ENCODE data around the gene ZSCAN26.

The ZSCAN26 gene

DNA sequence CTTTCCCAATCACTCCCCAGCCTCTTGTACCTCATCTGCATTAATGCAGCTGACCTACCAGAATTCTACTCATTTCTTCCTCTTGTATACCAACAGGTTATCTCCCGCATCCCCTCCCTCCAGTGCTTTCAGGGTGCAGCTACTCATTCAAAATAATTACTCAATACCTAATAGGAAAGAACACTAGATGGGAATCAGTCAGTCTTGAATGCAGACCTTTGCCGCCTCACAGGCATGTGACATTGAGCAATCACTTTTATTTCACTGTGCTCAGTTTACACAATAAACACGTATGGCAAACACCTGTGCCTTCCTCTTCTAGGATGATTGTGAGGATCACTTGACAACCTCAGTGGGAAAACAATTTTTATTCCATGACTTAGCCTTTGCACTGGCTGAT is 55.7 kb downstream of the ZSCAN26 start:
- DNase-seq (ENCODE audit: low spot score), result no peak

DNA sequence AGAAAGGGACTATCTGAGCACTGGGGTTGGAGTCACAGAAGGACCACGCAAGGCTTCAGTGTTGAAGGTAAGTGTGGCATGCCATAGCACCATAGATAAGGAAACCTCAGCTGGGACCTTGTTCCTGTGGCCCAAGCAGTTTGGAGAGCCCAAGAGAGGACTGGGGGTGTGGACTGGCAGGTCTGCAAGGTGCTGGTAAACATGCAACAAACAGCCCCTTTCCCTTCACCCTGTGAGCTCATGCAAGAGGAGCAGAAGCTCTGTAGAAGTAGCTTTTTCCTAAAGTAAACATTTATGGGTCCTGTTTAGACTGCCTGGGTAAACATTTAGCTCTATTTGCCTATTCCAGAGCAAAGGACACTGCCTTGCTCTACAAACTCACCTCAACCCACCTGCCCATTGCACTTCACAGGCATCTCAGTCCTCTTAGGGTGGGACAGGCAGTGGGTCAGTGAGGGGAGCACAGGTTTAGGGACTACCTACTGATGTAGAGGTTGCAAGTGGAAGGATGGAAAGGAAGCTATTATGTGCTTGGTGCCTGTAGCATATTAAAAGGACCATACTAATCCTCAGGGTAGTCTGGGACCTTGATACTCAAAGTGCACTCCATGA is 57.0 kb downstream of the ZSCAN26 start:
- no peak for DNase-seq (ENCODE audit: low spot score)

DNA sequence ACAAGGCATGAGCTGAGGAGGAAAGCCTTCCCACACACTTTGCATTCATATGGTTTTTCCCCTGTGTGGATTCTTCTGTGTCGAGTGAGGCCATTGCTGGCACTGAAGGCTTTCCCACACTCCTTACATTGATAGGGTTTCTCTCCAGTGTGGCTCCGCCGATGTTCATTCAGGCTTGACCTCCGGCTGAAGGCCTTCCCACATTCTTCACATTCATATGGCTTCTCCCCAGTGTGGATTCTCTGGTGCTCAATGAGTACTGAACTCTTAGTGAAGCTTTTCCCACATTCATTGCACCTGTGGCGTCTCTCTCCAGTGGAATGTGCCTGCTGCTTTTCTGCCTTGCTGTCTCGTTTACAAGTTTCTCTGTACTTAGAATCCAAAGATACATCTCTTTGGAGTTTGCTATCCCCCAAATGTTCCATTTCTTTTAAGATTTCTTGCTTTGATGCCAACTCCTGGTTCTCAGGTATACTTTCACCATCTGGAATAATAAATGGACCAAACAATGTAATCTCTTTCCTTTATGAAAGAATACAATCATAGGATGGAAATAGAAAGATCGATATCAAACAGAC is 59.5 kb downstream of the ZSCAN26 start:
- no peak for DNase-seq (ENCODE audit: low spot score)
